Stimulated activated CD4-positive, alpha-beta T cell treated with anti-CD3 and anti-CD28 coated beads, Interleukin-4, amount 100 ng/mL, for 4 hours (primary cell): Measurements from ENCODE around the gene FFAR1.

Experiments
- DNase-seq, 2 experiments: peaks; one replicate each; pipeline ENCODE4 v3.0.0-alpha.2; 2020

The FFAR1 gene

GRCh38 chr19:35396240-35396885 lies 48.7 kb downstream of the FFAR1 start:
- no peak for DNase-seq

GRCh38 chr19:35397064-35397463 lies 49.4 kb downstream of the FFAR1 start:
- DNase-seq, result no peak
